ENCODE measurements around the gene EFTUD2. TPM values are rescaled to one million over a fixed set of nuclear protein-coding genes. Genes with fewer than 3 reads are reported as not detected.

Gene EFTUD2
- total RNA-seq, 6 experiments from 2014 or later = 29.9 to 42.4 (median 35.1) TPM

- no peak for ATAC-seq
- intact Hi-C loops (cut with DNase I) = no loop called here
- Histone ChIP-seq H3K36me3 (no peaks in the 10 kb centered on the region), H3K4me1 (peaks cover 0 to 4% (median 0%) of the 10 kb centered on the region in 4 donors), H3K4me3 (no peak overlapping the region), H3K9me3 (no peaks in the 10 kb centered on the region), H3K27ac (no peak overlapping the region), H3K27me3 (no peaks in the 10 kb centered on the region)
- TF ChIP-seq CTCF (IDR thresholded peaks at IDR 0.05) = no peak
- TF ChIP-seq POLR2A (IDR thresholded peaks at IDR 0.05) = no peak
- no peak for DNase-seq
- 100% methylated on average over 12 of the region's 35 CpGs for WGBS (ENCODE audit: insufficient coverage, low coverage, low lambda C conversion rate, missing lambda C conversion rate)
Measured at GRCh38 chr17:44904001-44904984, 5.0 kb upstream of the EFTUD2 start.

- TF ChIP-seq CTCF (IDR thresholded peaks at IDR 0.05) = no peak
- no peak for TF ChIP-seq POLR2A (IDR thresholded peaks at IDR 0.05)
- no peak for DNase-seq
- no peak for ATAC-seq
Measured at GRCh38 chr17:44903012-44903685, 3.9 kb upstream of the EFTUD2 start.

GRCh38 chr17:44902135-44902760 lies 3.0 kb upstream of the EFTUD2 start:
- no peaks in the 10 kb centered on the region for H3K36me3 ChIP-seq
- no peaks in the 10 kb centered on the region for H3K27me3 ChIP-seq
- H3K27ac ChIP-seq = no peak overlapping the region
- no peak for TF ChIP-seq CTCF (IDR thresholded peaks at IDR 0.05)
- TF ChIP-seq POLR2A (IDR thresholded peaks at IDR 0.05) = no peak
- DNase-seq (peak in 1 of 3 donors; percentile 36), ATAC-seq (no peak)
- WGBS (ENCODE audit: insufficient coverage, low coverage, low lambda C conversion rate, missing lambda C conversion rate) = 75% methylated on average over 3 of the region's 17 CpGs
- peaks cover 0 to 14% (median 6%) of the 10 kb centered on the region in 4 donors for H3K4me1 ChIP-seq
- no peaks in the 10 kb centered on the region for H3K9me3 ChIP-seq
- no peak overlapping the region for H3K4me3 ChIP-seq
- intact Hi-C loops (cut with DNase I) = no loop called here

More at GRCh38 chr17:44903012-44903685, 3.9 kb upstream of the EFTUD2 start:
- no peak overlapping the region for H3K27ac ChIP-seq
- H3K36me3 ChIP-seq = no peaks in the 10 kb centered on the region
- H3K4me1 ChIP-seq = peaks cover 0 to 8% (median 2%) of the 10 kb centered on the region in 4 donors
- H3K9me3 ChIP-seq = no peaks in the 10 kb centered on the region
- 58% methylated on average over 4 of the region's 8 CpGs for WGBS (ENCODE audit: insufficient coverage, low coverage, low lambda C conversion rate, missing lambda C conversion rate)
- no peak overlapping the region for H3K4me3 ChIP-seq
- intact Hi-C loops (cut with DNase I) = no loop called here
- H3K27me3 ChIP-seq = no peaks in the 10 kb centered on the region

GRCh38 chr17:44901411-44901921 lies 2.2 kb upstream of the EFTUD2 start:
- no peak for ATAC-seq
- WGBS (ENCODE audit: insufficient coverage, low coverage, low lambda C conversion rate, missing lambda C conversion rate) = 36% methylated on average over 3 of the region's 4 CpGs
- H3K9me3 ChIP-seq = no peaks in the 10 kb centered on the region
- no peaks in the 10 kb centered on the region for H3K36me3 ChIP-seq
- intact Hi-C loops (cut with DNase I) = no loop called here
- H3K27ac ChIP-seq = no peak overlapping the region
- peaks cover 0 to 14% (median 6%) of the 10 kb centered on the region in 4 donors for H3K4me1 ChIP-seq
- H3K4me3 ChIP-seq = no peak overlapping the region
- no peaks in the 10 kb centered on the region for H3K27me3 ChIP-seq
- DNase-seq = peak in 1 of 3 donors; percentile 28
- no peak for TF ChIP-seq CTCF (IDR thresholded peaks at IDR 0.05)
- TF ChIP-seq POLR2A (IDR thresholded peaks at IDR 0.05) = no peak
